CD4-positive, alpha-beta T cell treated with Interleukin-6 for 4 hours (primary cell): ENCODE data around the gene ESR2.
"Not testable (repeated sequence)": the region's sequence is repeated elsewhere in the genome, so short reads cannot be mapped to it uniquely, and the experiment has no call there.

Source experiments
- DNase-seq: peaks from one replicate; pipeline ENCODE4 v3.0.0-alpha.2; 2020; ENCODE audit warnings: mixed read lengths

The ESR2 gene

GRCh38 chr14:64194404-64194803 is 99.8 kb downstream of the ESR2 start:
- no peak for DNase-seq

GRCh38 chr14:64193821-64194220 is 100.3 kb downstream of the ESR2 start:
- no peak for DNase-seq

GRCh38 chr14:64191756-64192155 is 102.4 kb downstream of the ESR2 start:
- DNase-seq, result no peak

- no peak for DNase-seq
Observed at GRCh38 chr14:64190974-64191502, 103.1 kb downstream of the ESR2 start.

- no peak for DNase-seq
Observed at GRCh38 chr14:64187331-64187730, 106.8 kb downstream of the ESR2 start.

- DNase-seq, result no peak
Observed at GRCh38 chr14:64186231-64187129, 107.7 kb downstream of the ESR2 start.

GRCh38 chr14:64185184-64185583 is 109.0 kb downstream of the ESR2 start:
- no peak for DNase-seq

GRCh38 chr14:64184103-64184729 is 110.0 kb downstream of the ESR2 start:
- no peak for DNase-seq

GRCh38 chr14:64182908-64183307 is 111.3 kb downstream of the ESR2 start:
- not testable (repeated sequence) for DNase-seq

GRCh38 chr14:64178814-64179213 is 115.4 kb downstream of the ESR2 start:
- DNase-seq, result no peak

- no peak for DNase-seq
Observed at GRCh38 chr14:64176330-64176729, 117.8 kb downstream of the ESR2 start.

- no peak for DNase-seq
Observed at GRCh38 chr14:64174922-64175782, 119.0 kb downstream of the ESR2 start.

GRCh38 chr14:64170181-64170580 is 124.0 kb downstream of the ESR2 start:
- no peak for DNase-seq

GRCh38 chr14:64159588-64159987 is 134.6 kb downstream of the ESR2 start:
- DNase-seq, result no peak

GRCh38 chr14:64158608-64159007 is 135.6 kb downstream of the ESR2 start:
- DNase-seq, result no peak

GRCh38 chr14:64149921-64150320 is 144.2 kb downstream of the ESR2 start:
- no peak for DNase-seq

GRCh38 chr14:64147126-64147790 is 146.9 kb downstream of the ESR2 start:
- no peak for DNase-seq

GRCh38 chr14:64137657-64138290 is 156.4 kb downstream of the ESR2 start:
- DNase-seq, result no peak

GRCh38 chr14:64126548-64126947 is 167.6 kb downstream of the ESR2 start:
- no peak for DNase-seq

GRCh38 chr14:64125270-64125669 is 168.9 kb downstream of the ESR2 start:
- DNase-seq, result no peak

- no peak for DNase-seq
Observed at GRCh38 chr14:64123241-64123822, 170.8 kb downstream of the ESR2 start.

- no peak for DNase-seq
Observed at GRCh38 chr14:64119980-64120379, 174.2 kb downstream of the ESR2 start.
